ENCODE measurements around the gene AMT.

The AMT gene

GRCh38 chr3:49422379-49423248 is at the start of gene AMT:
TSS of gene AMT (minus strand) at chr3:49422473. CDS start at chr3:49422450, 23 bp downstream.
- DNase-seq = peak; percentile 74

GRCh38 chr3:49470714-49471420 is 48.6 kb upstream of the AMT start:
- DNase-seq = no peak

GRCh38 chr3:49469936-49470713 is 47.9 kb upstream of the AMT start, which contains the start of gene DAG1:
TSS of gene DAG1 (plus strand) at chr3:49470267. CDS start at chr3:49510535, 40,268 bp downstream.
- DNase-seq = peak; percentile 99

GRCh38 chr3:49469037-49469935 is 47.0 kb upstream of the AMT start:
- DNase-seq = peak; percentile 92

- DNase-seq = no peak
Observed at GRCh38 chr3:49466085-49466484, 43.8 kb upstream of the AMT start.

GRCh38 chr3:49465270-49466034 is 43.2 kb upstream of the AMT start:
- DNase-seq = no peak

GRCh38 chr3:49462222-49462621 is 39.9 kb upstream of the AMT start:
- no peak for DNase-seq

- DNase-seq = no peak
Observed at GRCh38 chr3:49461443-49462171, 39.3 kb upstream of the AMT start.

- no peak for DNase-seq
Observed at GRCh38 chr3:49460956-49461355, 38.7 kb upstream of the AMT start.

- DNase-seq = no peak
Observed at GRCh38 chr3:49460188-49460890, 38.1 kb upstream of the AMT start.

- no peak for DNase-seq
Observed at GRCh38 chr3:49456466-49456865, 34.2 kb upstream of the AMT start.

- DNase-seq = peak; percentile 71
Observed at GRCh38 chr3:49454898-49455681, 32.8 kb upstream of the AMT start.

GRCh38 chr3:49454458-49454857 is 32.2 kb upstream of the AMT start:
- DNase-seq = no peak

GRCh38 chr3:49453621-49454020 is 31.3 kb upstream of the AMT start:
- DNase-seq = no peak

GRCh38 chr3:49445391-49445790 is 23.1 kb upstream of the AMT start:
- no peak for DNase-seq

GRCh38 chr3:49434731-49435130 is 12.5 kb upstream of the AMT start:
- DNase-seq = no peak

- DNase-seq = no peak
Observed at GRCh38 chr3:49428752-49429080, 6.4 kb upstream of the AMT start.

- DNase-seq = no peak
Observed at GRCh38 chr3:49427586-49427985, 5.3 kb upstream of the AMT start.

- no peak for DNase-seq
Observed at GRCh38 chr3:49424816-49425215, 2.5 kb upstream of the AMT start.
